Measurements from ENCODE around the gene FGF12.

Gene FGF12

GRCh38 chr3:192121923-192122322 is 605.4 kb downstream of the FGF12 start:
- no peak for DNase-seq (ENCODE audit: low spot score)

- no peak for DNase-seq (ENCODE audit: low spot score)
Measured at GRCh38 chr3:192108820-192109219, 618.5 kb downstream of the FGF12 start.

DNA sequence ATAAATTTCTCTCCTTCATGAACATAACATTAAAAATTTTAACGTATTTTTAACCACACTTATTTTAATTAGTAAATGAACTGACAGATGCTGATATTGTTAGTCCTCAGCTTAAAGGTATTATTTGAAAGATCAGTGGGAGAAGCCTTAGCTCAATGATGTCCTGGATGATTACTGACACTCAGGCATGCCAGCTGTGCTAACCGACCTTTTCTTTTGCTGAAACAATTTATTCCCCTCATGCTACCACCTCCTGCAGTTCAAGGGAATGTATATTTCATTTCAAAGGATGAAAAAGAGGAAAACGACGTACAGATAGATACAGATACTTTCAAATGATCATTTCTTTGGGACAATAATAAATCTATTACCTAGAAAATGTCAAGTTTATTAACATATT is 620.8 kb downstream of the FGF12 start:
- no peak for DNase-seq (ENCODE audit: low spot score)

- DNase-seq (ENCODE audit: low spot score), result no peak
Measured at GRCh38 chr3:192092388-192093005, 634.8 kb downstream of the FGF12 start.

DNA sequence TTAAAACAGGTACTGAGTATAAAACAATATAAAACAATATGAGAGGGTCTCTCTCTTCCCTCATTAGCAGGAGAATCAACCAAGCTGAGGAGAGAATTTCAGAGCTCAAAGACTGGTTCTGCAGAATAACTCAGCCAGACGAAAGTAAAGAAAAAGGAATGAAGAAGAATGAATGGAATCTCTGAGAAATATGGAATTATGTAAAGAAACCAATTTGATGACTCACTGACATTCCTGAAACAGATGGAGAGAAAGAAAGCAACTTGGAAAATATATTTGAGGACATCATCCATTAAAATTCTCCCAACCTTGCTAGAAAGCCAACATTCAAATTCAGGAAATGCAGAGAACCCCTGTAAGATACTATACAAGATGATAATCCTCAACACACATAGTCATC is 635.5 kb downstream of the FGF12 start:
- no peak for DNase-seq (ENCODE audit: low spot score)

DNA sequence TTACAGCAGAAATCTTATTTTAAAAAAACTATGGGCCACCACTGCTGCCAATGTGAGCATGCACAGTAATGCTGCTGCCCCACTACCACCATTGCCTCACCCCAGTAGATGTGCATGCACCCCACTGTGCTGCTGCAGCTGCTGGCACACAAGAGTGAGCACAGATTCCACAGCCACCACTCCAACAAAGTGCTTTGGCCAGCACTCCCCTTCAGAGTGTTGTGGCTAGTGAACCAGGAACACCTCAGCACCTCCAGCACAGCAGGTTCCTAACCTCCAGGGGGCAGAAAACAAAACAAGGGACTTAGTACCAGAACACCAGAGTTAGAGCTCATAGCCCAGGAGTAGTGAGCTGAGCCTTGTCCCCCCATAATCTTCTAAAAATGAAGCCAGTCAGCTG is 636.8 kb downstream of the FGF12 start:
- DNase-seq (ENCODE audit: low spot score), result no peak
